ENCODE results near the gene S100PBP. TPM values are rescaled to one million over a fixed set of nuclear protein-coding genes. Genes with fewer than 3 reads are reported as not detected.

Gene S100PBP
- total and polyA plus RNA-seq, 7 donors, result 3.9 to 18.1 (median 9.7) TPM

DNA sequence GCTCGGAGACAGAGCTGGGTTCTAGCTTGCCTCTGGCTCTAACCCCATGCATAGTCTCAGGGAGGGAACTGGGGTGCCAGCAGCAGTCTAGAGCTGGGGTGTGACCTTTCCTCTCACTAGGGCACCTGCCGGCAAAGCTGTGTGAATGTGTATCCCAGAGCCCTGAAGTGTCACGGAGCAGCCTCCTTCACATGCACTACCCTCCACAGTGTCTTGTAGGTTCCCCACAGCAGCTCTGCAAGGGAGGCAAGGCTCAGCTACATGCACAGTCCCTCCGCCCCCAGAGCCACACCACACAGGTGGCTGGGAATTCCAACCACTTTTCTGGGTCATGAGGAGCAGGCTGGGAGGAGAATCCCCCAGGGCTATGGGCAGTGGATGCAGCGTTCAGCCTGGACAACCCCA, 61.2 kb downstream of the S100PBP start:
- H3K27ac ChIP-seq, result no peak overlapping the region
- H3K9me3 ChIP-seq, result no peaks in the 10 kb centered on the region
- H3K36me3 ChIP-seq (ENCODE audit: insufficient read depth in 1 of 2, low read depth in 1 of 2), result no peaks in the 10 kb centered on the region
- TF ChIP-seq, protein P1, sequence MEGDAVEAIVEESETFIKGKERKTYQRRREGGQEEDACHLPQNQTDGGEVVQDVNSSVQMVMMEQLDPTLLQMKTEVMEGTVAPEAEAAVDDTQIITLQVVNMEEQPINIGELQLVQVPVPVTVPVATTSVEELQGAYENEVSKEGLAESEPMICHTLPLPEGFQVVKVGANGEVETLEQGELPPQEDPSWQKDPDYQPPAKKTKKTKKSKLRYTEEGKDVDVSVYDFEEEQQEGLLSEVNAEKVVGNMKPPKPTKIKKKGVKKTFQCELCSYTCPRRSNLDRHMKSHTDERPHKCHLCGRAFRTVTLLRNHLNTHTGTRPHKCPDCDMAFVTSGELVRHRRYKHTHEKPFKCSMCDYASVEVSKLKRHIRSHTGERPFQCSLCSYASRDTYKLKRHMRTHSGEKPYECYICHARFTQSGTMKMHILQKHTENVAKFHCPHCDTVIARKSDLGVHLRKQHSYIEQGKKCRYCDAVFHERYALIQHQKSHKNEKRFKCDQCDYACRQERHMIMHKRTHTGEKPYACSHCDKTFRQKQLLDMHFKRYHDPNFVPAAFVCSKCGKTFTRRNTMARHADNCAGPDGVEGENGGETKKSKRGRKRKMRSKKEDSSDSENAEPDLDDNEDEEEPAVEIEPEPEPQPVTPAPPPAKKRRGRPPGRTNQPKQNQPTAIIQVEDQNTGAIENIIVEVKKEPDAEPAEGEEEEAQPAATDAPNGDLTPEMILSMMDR (IDR thresholded peaks at IDR 0.05), result no peak
- H3K4me1 ChIP-seq, result peaks cover 12% of the 10 kb centered on the region
- WGBS, 3 donors, result 72 to 79% (median 76%) methylated on average over 5 of the region's 5 CpGs
- ATAC-seq, result no peak
- no peak overlapping the region for H3K4me3 ChIP-seq
- no peak for DNase-seq
- intact Hi-C loops (cut with DNase I), result loop anchor here in 1 of 2 donors (5.0 kb wide), 1 partner anchor 209 kb away; no protein-coding TSS in a partner anchor
- peaks cover 0 to 2% (median 0%) of the 10 kb centered on the region in 3 donors for H3K27me3 ChIP-seq (ENCODE audit: insufficient read depth in 3 of 3, low read length in 2 of 3)

DNA sequence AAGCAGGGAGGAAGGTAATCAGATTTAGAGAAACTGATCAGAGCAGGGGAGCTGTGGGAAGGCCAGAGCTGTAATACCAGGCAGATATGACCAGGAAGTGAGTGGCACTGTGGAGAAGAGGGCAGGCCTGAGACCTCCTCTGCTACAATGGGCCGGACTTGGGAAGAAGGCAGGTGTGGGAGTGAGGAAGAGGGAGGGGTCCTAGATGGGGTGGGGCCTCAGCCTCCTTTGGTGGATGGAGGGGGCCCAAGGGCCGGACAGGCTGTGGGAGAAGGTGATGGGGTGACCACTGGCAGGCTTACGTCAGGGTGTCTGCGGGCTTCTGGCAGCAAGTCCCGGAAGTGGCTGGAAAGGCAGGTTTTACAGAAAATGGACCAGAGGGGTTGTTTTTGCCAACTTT, 63.8 kb downstream of the S100PBP start:
- H3K27ac ChIP-seq, result no peak overlapping the region
- WGBS, 3 donors, result 51 to 67% (median 63%) methylated on average over 5 of the region's 5 CpGs
- no peak overlapping the region for H3K4me3 ChIP-seq
- ATAC-seq (no peak), DNase-seq (no peak)
- intact Hi-C loops (cut with DNase I), result no loop called here
- H3K9me3 ChIP-seq, result no peaks in the 10 kb centered on the region
- H3K27me3 ChIP-seq (ENCODE audit: insufficient read depth in 3 of 3, low read length in 2 of 3), result peaks cover 0 to 12% (median 6%) of the 10 kb centered on the region in 3 donors
- H3K4me1 ChIP-seq, result peaks cover 12% of the 10 kb centered on the region
- H3K36me3 ChIP-seq (ENCODE audit: insufficient read depth in 1 of 2, low read depth in 1 of 2), result no peaks in the 10 kb centered on the region
- TF ChIP-seq, protein P1 (IDR thresholded peaks at IDR 0.05), result no peak

DNA sequence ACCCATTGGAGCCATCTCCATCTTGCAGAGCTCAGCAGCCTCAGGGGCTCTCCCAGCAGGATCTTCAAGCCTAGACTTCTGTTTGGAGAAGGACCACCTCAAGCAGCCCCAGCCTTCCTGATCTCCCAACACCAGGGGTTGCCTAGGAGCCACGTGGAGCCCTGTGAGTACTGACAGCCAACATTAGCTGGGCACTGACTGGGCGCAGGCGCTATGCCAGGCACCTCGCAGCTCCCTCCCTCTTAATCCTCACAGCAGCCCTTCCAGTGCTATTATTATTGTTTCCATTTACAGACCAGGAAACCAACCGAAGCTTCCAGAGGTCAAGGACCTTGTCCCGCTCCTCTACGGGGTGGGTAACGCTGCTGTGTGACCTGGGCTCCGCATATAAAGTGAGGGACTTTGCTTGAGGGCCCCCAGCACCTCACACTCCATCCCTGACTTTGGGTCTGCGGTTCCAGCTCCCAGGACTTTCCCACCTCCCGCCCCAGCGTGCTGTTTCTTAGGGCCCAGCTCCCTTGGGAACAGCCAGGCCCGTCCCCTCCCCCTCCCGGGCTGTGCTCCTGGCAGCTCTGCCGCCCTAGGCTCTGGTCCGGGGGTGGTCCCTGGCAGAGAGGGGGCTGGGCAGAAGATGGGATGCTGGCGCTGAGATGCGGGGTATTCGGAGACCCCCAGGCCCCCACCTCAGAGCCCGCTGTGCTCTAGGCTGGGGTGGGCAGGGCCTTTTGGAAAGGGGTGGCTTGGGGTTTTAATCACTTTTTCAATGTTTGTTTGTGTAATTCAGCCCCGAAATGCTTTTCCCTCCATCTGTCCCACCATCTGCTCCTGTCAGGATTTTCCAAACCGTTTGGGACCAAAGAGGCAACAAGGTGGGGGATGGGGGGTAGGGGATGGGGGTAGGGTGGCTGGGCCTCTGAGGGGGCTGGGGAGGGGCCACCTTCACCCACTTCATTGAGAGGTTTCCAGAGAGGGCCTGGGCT, 64.7 kb downstream of the S100PBP start:
- Histone ChIP-seq H3K27me3 (ENCODE audit: insufficient read depth in 3 of 3, low read length in 2 of 3) (peaks cover 0 to 15% (median 13%) of the 10 kb centered on the region in 3 donors), H3K36me3 (ENCODE audit: insufficient read depth in 1 of 2, low read depth in 1 of 2) (no peaks in the 10 kb centered on the region), H3K4me1 (peaks cover 12% of the 10 kb centered on the region), H3K9me3 (no peaks in the 10 kb centered on the region), H3K4me3 (peak overlapping the region; percentile 36), H3K27ac (no peak overlapping the region)
- 11 to 19% (median 14%) methylated on average over 22 of the region's 22 CpGs for WGBS, 3 donors
- ATAC-seq, result peak; percentile 39 to 90 (median 88)
- intact Hi-C loops (cut with DNase I), result no loop called here
- peak in 1 of 2 donors; percentile 80 for DNase-seq
- TF ChIP-seq, protein P1 (IDR thresholded peaks at IDR 0.05), result no peak

DNA sequence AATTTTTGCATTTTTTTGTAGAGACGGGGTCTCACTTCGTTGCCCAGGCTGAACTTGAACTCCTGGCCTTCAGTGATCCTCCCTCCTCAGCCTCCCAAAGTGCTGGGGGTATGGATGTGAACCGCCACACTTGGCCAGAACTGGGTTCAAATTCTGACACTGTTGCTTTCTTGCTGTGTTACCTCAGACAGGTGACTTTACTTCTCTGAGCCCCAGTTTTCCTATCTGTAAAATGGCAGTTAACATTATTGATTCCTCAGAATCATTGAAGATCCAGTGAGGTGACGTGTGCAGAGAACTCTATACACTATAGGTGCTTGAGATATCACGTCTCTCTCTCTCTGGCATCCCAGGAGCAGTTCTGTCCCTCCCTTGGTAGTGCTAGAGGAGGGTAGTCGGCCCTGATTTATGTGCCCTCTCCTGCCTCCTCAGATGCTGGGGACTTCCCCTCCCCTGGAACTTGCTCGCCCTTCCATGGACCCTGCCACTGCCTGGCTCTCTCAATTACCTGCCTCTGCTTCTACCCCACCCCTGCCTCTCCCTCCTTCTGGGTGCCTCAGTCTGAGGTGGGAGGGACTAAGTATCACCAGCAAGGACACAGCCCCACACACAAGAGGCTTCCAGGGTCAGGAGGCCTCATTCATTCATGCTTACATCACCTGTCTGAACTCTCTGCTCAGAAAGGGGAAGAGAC, 66.0 kb downstream of the S100PBP start:
- Histone ChIP-seq H3K36me3 (ENCODE audit: insufficient read depth in 1 of 2, low read depth in 1 of 2) (no peaks in the 10 kb centered on the region), H3K9me3 (no peaks in the 10 kb centered on the region), H3K4me3 (no peak overlapping the region), H3K27me3 (ENCODE audit: insufficient read depth in 3 of 3, low read length in 2 of 3) (peaks cover 0 to 28% (median 15%) of the 10 kb centered on the region in 3 donors), H3K27ac (no peak overlapping the region), H3K4me1 (peaks cover 12% of the 10 kb centered on the region)
- intact Hi-C loops (cut with DNase I), result no loop called here
- TF ChIP-seq, protein P1 (IDR thresholded peaks at IDR 0.05), result no peak
- WGBS, 3 donors, result 85 to 88% (median 86%) methylated on average over 7 of the region's 7 CpGs
- ATAC-seq (no peak), DNase-seq (no peak)
